ENCODE data around the gene LPP. TPM values are rescaled to one million over a fixed set of nuclear protein-coding genes. Genes with fewer than 3 reads are reported as not detected.

Gene LPP
- total RNA-seq, 1 experiment from 2014 or later = 54.0 TPM

GRCh38 chr3:188292827-188293226, 138.9 kb downstream of the LPP start:
- intact Hi-C loops (cut with micrococcal nuclease) = no loop called here

More at GRCh38 chr3:188292827-188293226, 138.9 kb downstream of the LPP start:
- CTCF ChIA-PET = no interaction called here
- RAD21 ChIA-PET (ENCODE audit: low non-redundant PET in 1 of 2, low total read pairs in 2 of 2, uncharacterized antibody in 2 of 2, unreplicated experiment in 2 of 2) = no interaction called here
- POLR2A ChIA-PET = no interaction called here
- Histone ChIP-seq H3K9me2 (ENCODE audit: insufficient read depth) (no peaks in the 10 kb centered on the region), H3K27ac (ENCODE audit: low read depth, low read length) (no peak overlapping the region), H2AFZ (ENCODE audit: low read depth, low read length, poor library complexity, severe bottlenecking) (no peak overlapping the region), H3K36me3 (ENCODE audit: control insufficient read depth in 1 of 2, insufficient read depth in 2 of 2, low read length in 2 of 2) (no peaks in the 10 kb centered on the region), H4K20me1 (ENCODE audit: insufficient read depth) (no peaks in the 10 kb centered on the region), H3K4me2 (ENCODE audit: low read length) (no peak overlapping the region), H3K27me3 (ENCODE audit: insufficient read depth, low read length) (no peaks in the 10 kb centered on the region), H3K9me3 (ENCODE audit: control insufficient read depth in 1 of 2, insufficient read depth in 1 of 2, low read depth in 1 of 2, low read length in 2 of 2) (no peaks in the 10 kb centered on the region), H3K9ac (ENCODE audit: low read length) (no peak overlapping the region), H3K4me3 (replicated peaks in 1 of 2; ENCODE audit: low read depth in 1 of 2, low read length in 2 of 2) (no peak overlapping the region), H3K4me1 (ENCODE audit: control insufficient read depth in 1 of 2, insufficient read depth in 2 of 2, low read length in 2 of 2) (peaks cover 42 to 64% of the 10 kb centered on the region in 2 experiments), H3K79me2 (ENCODE audit: insufficient read depth, low read length) (peaks cover 10% of the 10 kb centered on the region; the same call in 1 of the 2 replicates)
- BruUV-seq (replicated peaks) = no TSS peak
- ATAC-seq (no peak), DNase-seq (ENCODE audit: low read depth, low spot score) (no peak)
- TF ChIP-seq ELF1 (IDR thresholded peaks at IDR 0.05; ENCODE audit: borderline replicate concordance, low read depth) = no peak
- TF ChIP-seq CEBPB (IDR thresholded peaks at IDR 0.05; ENCODE audit: low read depth) = no peak
- no peak for TF ChIP-seq EZH2 (IDR thresholded peaks at IDR 0.05)
- TF ChIP-seq YY1 (IDR thresholded peaks at IDR 0.05; ENCODE audit: extremely low read depth, insufficient replicate concordance, low read depth, low read length) = no peak
- no peak for TF ChIP-seq SRF (IDR thresholded peaks at IDR 0.05; ENCODE audit: low read depth)
- TF ChIP-seq EGR1 (IDR thresholded peaks at IDR 0.05; ENCODE audit: low read depth) = no peak
- no peak for TF ChIP-seq TCF7L2 (IDR thresholded peaks at IDR 0.05; ENCODE audit: borderline replicate concordance, extremely low read depth, insufficient read depth, insufficient read length)
- no peak for TF ChIP-seq CBX3 (IDR thresholded peaks at IDR 0.05; ENCODE audit: low read depth)
- TF ChIP-seq RAD21 (IDR thresholded peaks at IDR 0.05; ENCODE audit: low read depth) = no peak
- no peak for TF ChIP-seq JUND (IDR thresholded peaks at IDR 0.05)
- TF ChIP-seq ZFX (IDR thresholded peaks at IDR 0.05) = no peak
- no peak for TF ChIP-seq FOSL1 (IDR thresholded peaks at IDR 0.05; ENCODE audit: low read depth)
- no peak for TF ChIP-seq ATF3 (IDR thresholded peaks at IDR 0.05)
- TF ChIP-seq CTCF (IDR thresholded peaks at IDR 0.05 in 2 of 3, conservative IDR thresholded peaks at IDR 0.05 in 1 of 3; ENCODE audit: borderline replicate concordance in 1 of 3, insufficient read depth in 1 of 3, low read depth in 2 of 3, low read length in 2 of 3) = no peak
- TF ChIP-seq MAX (IDR thresholded peaks at IDR 0.05) = no peak
- TF ChIP-seq POLR2AphosphoS5 (IDR thresholded peaks at IDR 0.05; ENCODE audit: low read depth, low read length) = no peak
